ENCODE data around the gene PRICKLE3. TPM values are rescaled to one million over a fixed set of nuclear protein-coding genes. Genes with fewer than 3 reads are reported as not detected.

PRICKLE3 gene
- total and polyA plus RNA-seq, 2 of the 4 experiments (the other 2 are of a cell fraction) = 3.4 to 6.4 TPM

GRCh38 chrX:49133759-49134158 is 52.4 kb downstream of the PRICKLE3 start:
- WGBS, 2 experiments (ENCODE audit: extremely low coverage in 2 of 2, insufficient read length in 1 of 2) = no CpG with 5 or more reads among the region's 1 CpG

More at GRCh38 chrX:49133759-49134158, 52.4 kb downstream of the PRICKLE3 start:
- no TSS peak for BruUV-seq (replicated peaks)
- H2AK5ac ChIP-seq (ENCODE audit: low read depth, low read length) = no peak overlapping the region
- H3K9ac ChIP-seq (ENCODE audit: low read depth, low read length) = no peak overlapping the region
- no peaks in the 10 kb centered on the region for H3K36me3 ChIP-seq (ENCODE audit: control insufficient read depth, insufficient read depth, low read length)
- no peaks in the 10 kb centered on the region for H3K79me1 ChIP-seq (ENCODE audit: low read depth in 1 of 2, low read length in 2 of 2)
- H3K9me3 ChIP-seq (ENCODE audit: control insufficient read depth, insufficient read depth, low read length) = no peaks in the 10 kb centered on the region
- H3K4me2 ChIP-seq (ENCODE audit: low read depth, low read length) = no peak overlapping the region
- dilution Hi-C loops (cut with HindIII; ENCODE audit: low sequenced_read_pairs, unreplicated experiment) (no loop called here), in situ Hi-C loops (cut with MboI; ENCODE audit: low sequenced_read_pairs) (no loop called here), intact Hi-C loops (cut with micrococcal nuclease) (no loop called here)
- H3K18ac ChIP-seq (ENCODE audit: low read depth, low read length) = no peak overlapping the region
- H2BK15ac ChIP-seq (ENCODE audit: low read depth, low read length) = no peak overlapping the region
- no peak overlapping the region for H2AK9ac ChIP-seq (replicated peaks; ENCODE audit: low read depth, low read length, poor library complexity)
- no peaks in the 10 kb centered on the region for H3K4me1 ChIP-seq (ENCODE audit: control insufficient read depth, insufficient read depth, low read length)
- DNase-seq (no peak), ATAC-seq (ENCODE audit: low read depth) (no peak)
- H3K27me3 ChIP-seq (ENCODE audit: control insufficient read depth, insufficient read depth, low read length) = no peaks in the 10 kb centered on the region
- H3K4me3 ChIP-seq (ENCODE audit: insufficient read depth, low read depth, low read length) = no peak overlapping the region
- no peak for TF ChIP-seq CTCF (conservative IDR thresholded peaks at IDR 0.05; ENCODE audit: low read depth, low read length)
- TF ChIP-seq NFE2L2 (IDR thresholded peaks at IDR 0.05; ENCODE audit: low read depth, low read length) = no peak
- TF ChIP-seq RFX5 (IDR thresholded peaks at IDR 0.05; ENCODE audit: low read depth, low read length) = no peak
- no peak for TF ChIP-seq MAZ (IDR thresholded peaks at IDR 0.05; ENCODE audit: borderline replicate concordance, low read depth, low read length)
- TF ChIP-seq MAFK (IDR thresholded peaks at IDR 0.05; ENCODE audit: low read depth, low read length) = no peak
- no peak for TF ChIP-seq SMC3 (IDR thresholded peaks at IDR 0.05; ENCODE audit: low read depth, low read length)
- TF ChIP-seq ELK1 (IDR thresholded peaks at IDR 0.05; ENCODE audit: borderline replicate concordance, low read depth, low read length) = no peak
- no peak for TF ChIP-seq USF2 (IDR thresholded peaks at IDR 0.05; ENCODE audit: low read depth, low read length)
- H2BK120ac ChIP-seq (ENCODE audit: low read depth, low read length) = no peak overlapping the region
- ChIA-PET POLR2A (ENCODE audit: unreplicated experiment) (no interaction called here), CTCF (no interaction called here)
- no peak overlapping the region for H4K8ac ChIP-seq (ENCODE audit: low read depth in 2 of 2, low read length in 2 of 2)
- H4K91ac ChIP-seq (ENCODE audit: insufficient read depth, low read depth, low read length) = no peak overlapping the region
- no peak overlapping the region for H4K5ac ChIP-seq (ENCODE audit: low read depth, low read length)
- H3K56ac ChIP-seq (ENCODE audit: extremely low read depth, insufficient read depth, low read length) = no peak overlapping the region
- no peak overlapping the region for H3K27ac ChIP-seq (ENCODE audit: insufficient read depth, low read length)
- no peak overlapping the region for H2BK20ac ChIP-seq (ENCODE audit: low read depth, low read length)
- no peak overlapping the region for H3K23ac ChIP-seq (ENCODE audit: low read depth, low read length)
- H3K9me1 ChIP-seq (ENCODE audit: insufficient read depth, low read length) = no peaks in the 10 kb centered on the region
- no peak overlapping the region for H2BK5ac ChIP-seq (ENCODE audit: low read depth, low read length, poor library complexity, severe bottlenecking)
- H3K4ac ChIP-seq (ENCODE audit: low read depth, low read length) = no peak overlapping the region
- H2AFZ ChIP-seq (replicated peaks; ENCODE audit: low read length, poor library complexity) = no peak overlapping the region
- H4K20me1 ChIP-seq (ENCODE audit: insufficient read depth, low read length) = no peaks in the 10 kb centered on the region
- no peak overlapping the region for H3K14ac ChIP-seq (replicated peaks; ENCODE audit: low read depth, low read length)
